Tibial artery (tissue), 4 donors: Measurements from ENCODE around the gene REV1.

Source experiments
- DNase-seq, 2 donors: peaks; one replicate each; pipeline ENCODE4 v3.0.0-alpha.2; 2019
- H3K27ac ChIP-seq, 2 donors: fragments of 200-600 bp; sonication (generic) in 1 of 2; 1 replicate in 1 of 2; 2 replicates in 1 of 2; pipeline ENCODE4 v1.5.1; 2018 to 2019; ENCODE audit warnings: mild to moderate bottlenecking in 1 of 2
- H3K27me3 ChIP-seq, 2 donors: fragments of 200-600 bp; sonication (generic) in 1 of 2; one replicate each; pipeline versions ENCODE4 v1.5.1 to v1.6.0; 2016 to 2019
- H3K36me3 ChIP-seq, 3 donors: fragments of 200-600 bp; sonication (generic) in 2 of 3; one replicate each; pipeline ENCODE4 v1.5.1; 2016 to 2019; ENCODE audit warnings: mild to moderate bottlenecking in 2 of 3
- H3K4me1 ChIP-seq, 4 donors: fragments of 200-600 bp; sonication (generic) in 2 of 4; 1 replicate in 3 of 4; 2 replicates in 1 of 4; pipeline ENCODE4 v1.5.1; 2016 to 2019
- H3K4me3 ChIP-seq, 2 donors: fragments of 200-600 bp; sonication (generic) in 1 of 2; 1 replicate in 1 of 2; 2 replicates in 1 of 2; pipeline ENCODE4 v1.5.1; 2018 to 2019; ENCODE audit warnings: mild to moderate bottlenecking in 2 of 2
- H3K9me3 ChIP-seq, 3 donors: fragments of 200-600 bp; sonication (generic) in 1 of 3; one replicate each; pipeline ENCODE4 v1.5.1; 2016 to 2019
- CTCF ChIP-seq, 2 experiments: fragments of 200-600 bp in 1 of 2; fragments of 450-650 bp in 1 of 2; IDR thresholded peaks; one replicate each; pipeline ENCODE4 v1.5.1; 2017 to 2019; ENCODE audit warnings: antibody characterized with exemption in 2 of 2, mild to moderate bottlenecking in 1 of 2, moderate library complexity in 1 of 2
- intact Hi-C: fragments of 100-400 bp; cut with DNase I; formaldehyde crosslinking; loops from one replicate; pipeline ENCODE4 v1.15.0; 2023; ENCODE audit warnings: low total_unique reads

The REV1 gene

GRCh38 chr2:99520195-99520594 is 30.4 kb upstream of the REV1 start:
- DNase-seq, result no peak
- H3K36me3 ChIP-seq, result no peaks in the 10 kb centered on the region
- no peak overlapping the region for H3K27ac ChIP-seq
- H3K4me1 ChIP-seq, result no peaks in the 10 kb centered on the region
- H3K9me3 ChIP-seq, result no peaks in the 10 kb centered on the region
- intact Hi-C loops, result no loop called here
- no peak overlapping the region for H3K4me3 ChIP-seq
- no peak for TF ChIP-seq CTCF (IDR thresholded peaks at IDR 0.05)
- H3K27me3 ChIP-seq, result peaks cover 0 to 3% of the 10 kb centered on the region in 2 donors

GRCh38 chr2:99514357-99514756 is 24.5 kb upstream of the REV1 start:
- no peak for TF ChIP-seq CTCF (IDR thresholded peaks at IDR 0.05)
- H3K27me3 ChIP-seq, result no peaks in the 10 kb centered on the region
- no peak overlapping the region for H3K27ac ChIP-seq
- no peaks in the 10 kb centered on the region for H3K9me3 ChIP-seq
- H3K4me1 ChIP-seq, result peaks cover 0 to 12% (median 7%) of the 10 kb centered on the region in 4 donors
- intact Hi-C loops, result no loop called here
- H3K4me3 ChIP-seq, result no peak overlapping the region
- H3K36me3 ChIP-seq, result no peaks in the 10 kb centered on the region
- DNase-seq, result no peak

GRCh38 chr2:99512181-99512591 is 22.4 kb upstream of the REV1 start:
- Histone ChIP-seq H3K4me1 (peaks cover 0 to 12% (median 7%) of the 10 kb centered on the region in 4 donors), H3K27me3 (no peaks in the 10 kb centered on the region), H3K27ac (no peak overlapping the region), H3K9me3 (no peaks in the 10 kb centered on the region), H3K36me3 (no peaks in the 10 kb centered on the region), H3K4me3 (no peak overlapping the region)
- TF ChIP-seq CTCF (IDR thresholded peaks at IDR 0.05), result no peak
- intact Hi-C loops, result no loop called here
- no peak for DNase-seq

- no peaks in the 10 kb centered on the region for H3K36me3 ChIP-seq
- DNase-seq, result no peak
- TF ChIP-seq CTCF (IDR thresholded peaks at IDR 0.05), result no peak
- H3K9me3 ChIP-seq, result no peaks in the 10 kb centered on the region
- H3K27me3 ChIP-seq, result no peaks in the 10 kb centered on the region
- no peak overlapping the region for H3K27ac ChIP-seq
- intact Hi-C loops, result no loop called here
- no peak overlapping the region for H3K4me3 ChIP-seq
- peaks cover 0 to 12% (median 7%) of the 10 kb centered on the region in 4 donors for H3K4me1 ChIP-seq
Observed at GRCh38 chr2:99509387-99509786, 19.6 kb upstream of the REV1 start.

GRCh38 chr2:99507937-99508818 is 18.4 kb upstream of the REV1 start:
- no peak for DNase-seq
- Histone ChIP-seq H3K27ac (no peak overlapping the region), H3K4me1 (peaks cover 0 to 12% (median 7%) of the 10 kb centered on the region in 4 donors), H3K9me3 (no peaks in the 10 kb centered on the region), H3K36me3 (no peaks in the 10 kb centered on the region), H3K27me3 (no peaks in the 10 kb centered on the region), H3K4me3 (no peak overlapping the region)
- no peak for TF ChIP-seq CTCF (IDR thresholded peaks at IDR 0.05)
- intact Hi-C loops, result no loop called here
